Natural killer cell (primary cell): Measurements from ENCODE around the gene HERC3. TPM values are rescaled to one million over a fixed set of nuclear protein-coding genes. Genes with fewer than 3 reads are reported as not detected.

Source experiments
- ATAC-seq, 3 donors: fragments of 150-1000 bp in 2 of 3; fragments of 200-7000 bp in 1 of 3; cut with Tn5 transposase; 1 replicate in 1 of 3; 2 replicates in 2 of 3; pipeline ENCODE4 v1.10.0; 2021; ENCODE audit warnings: mild to moderate bottlenecking in 2 of 3, moderate library complexity in 2 of 3
- DNase-seq, 2 donors: peaks; one replicate each; pipeline versions ENCODE4 v3.0.0 to v3.0.0-alpha.2; 2013 to 2021; ENCODE audit warnings: mixed read lengths in 1 of 2
- H3K27ac ChIP-seq: one replicate; pipeline ENCODE4 v1.5.1; 2013; ENCODE audit warnings: mild to moderate bottlenecking, low read length
- H3K27me3 ChIP-seq: one replicate; pipeline ENCODE4 v1.6.1; 2013; ENCODE audit warnings: low read length; ENCODE audit not compliant: control insufficient read depth, insufficient read depth
- H3K36me3 ChIP-seq: one replicate; pipeline ENCODE4 v1.6.1; 2013; ENCODE audit warnings: low read length; ENCODE audit not compliant: control insufficient read depth, insufficient read depth
- H3K4me1 ChIP-seq: one replicate; pipeline ENCODE4 v1.6.1; 2013; ENCODE audit warnings: low read length; ENCODE audit not compliant: control insufficient read depth, insufficient read depth
- H3K4me3 ChIP-seq: one replicate; pipeline ENCODE4 v1.5.1; 2013; ENCODE audit warnings: low read length
- H3K9me3 ChIP-seq: one replicate; pipeline ENCODE4 v1.6.1; 2013; ENCODE audit warnings: low read length; ENCODE audit not compliant: control insufficient read depth, insufficient read depth
- H3K27ac Mint-ChIP-seq, 2 donors: one replicate each; pipeline ENCODE4 v1.8.0; 2022; ENCODE audit warnings: mild to moderate bottlenecking in 2 of 2, mixed read lengths in 2 of 2, moderate library complexity in 1 of 2
- H3K27me3 Mint-ChIP-seq, 2 donors: one replicate each; pipeline ENCODE4 v1.8.0; 2022; ENCODE audit warnings: low read depth in 2 of 2, mixed read lengths in 2 of 2
- H3K36me3 Mint-ChIP-seq: one replicate; pipeline ENCODE4 v1.8.0; 2022; ENCODE audit warnings: mixed read lengths
- H3K4me1 Mint-ChIP-seq, 2 donors: one replicate each; pipeline ENCODE4 v1.8.0; 2022; ENCODE audit warnings: mixed read lengths in 2 of 2
- H3K4me3 Mint-ChIP-seq: one replicate; pipeline ENCODE4 v1.8.0; 2022; ENCODE audit warnings: mild to moderate bottlenecking, moderate library complexity, mixed read lengths
- H3K9me3 Mint-ChIP-seq, 2 donors: one replicate each; pipeline ENCODE4 v1.8.0; 2022; ENCODE audit warnings: mixed read lengths in 2 of 2
- WGBS: methylation state at CpG from one replicate; pipeline ENCODE4 v1.1.7; 2013; ENCODE audit warnings: missing lambda C conversion rate; ENCODE audit not compliant: insufficient coverage; 5-methylcytosine and 5-hydroxymethylcytosine counted together
- intact Hi-C: fragments of 100-400 bp; cut with micrococcal nuclease; formaldehyde crosslinking; loops from one replicate; pipeline ENCODE4 v1.14.2; 2022
- total RNA-seq, 4 donors: library from RNA; stranded (reverse); fragments of 120-200 nt in 1 of 4; gene quantifications; one replicate each; pipeline versions ENCODE4 v1.2.3 to v1.2.4, GENCODE V29; 2013 to 2022
- TF ChIP-seq, protein P1 (sequence below): fragments of 200-600 bp; IDR thresholded peaks from one replicate; pipeline ENCODE4 v1.8.0; 2022; ENCODE audit warnings: antibody characterized with exemption

The HERC3 gene
- total RNA-seq, 3 donors from 2014 or later (not counting 1 experiment from before 2014, with no cell fraction given), result 59.1 to 85.0 (median 61.9) TPM

DNA sequence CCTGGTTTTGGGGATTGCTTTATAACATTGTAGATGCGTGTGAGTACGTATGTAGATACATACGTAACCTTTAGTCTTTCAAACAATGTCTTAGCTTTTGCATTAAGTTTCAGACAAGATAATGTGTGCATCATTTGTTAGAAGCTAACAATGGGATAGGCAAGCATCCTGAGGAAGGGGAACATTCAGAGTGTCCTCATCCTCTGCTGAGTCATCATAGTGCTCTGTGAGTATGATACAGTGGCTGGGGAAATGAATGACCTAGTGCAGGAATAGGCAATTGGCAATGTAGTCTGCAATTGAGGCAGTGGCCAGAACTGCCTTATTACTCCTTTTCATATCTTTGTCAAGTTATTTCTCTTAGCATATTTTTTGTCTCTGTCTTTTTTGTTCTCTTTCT lies 98.1 kb downstream of the HERC3 start:
- ATAC-seq, result no peak
- no peaks in the 10 kb centered on the region for H3K27me3 Mint-ChIP-seq
- H3K4me1 Mint-ChIP-seq, result peaks cover 0 to 5% of the 10 kb centered on the region in 2 donors
- WGBS, result 100% methylated on average over 2 of the region's 3 CpGs
- H3K27me3 ChIP-seq, result no peaks in the 10 kb centered on the region
- no peaks in the 10 kb centered on the region for H3K9me3 Mint-ChIP-seq
- H3K4me3 ChIP-seq, result no peak overlapping the region
- peaks cover 16% of the 10 kb centered on the region for H3K36me3 Mint-ChIP-seq
- no peak for DNase-seq
- H3K27ac Mint-ChIP-seq, result no peak overlapping the region
- no peaks in the 10 kb centered on the region for H3K4me1 ChIP-seq
- H3K36me3 ChIP-seq, result peaks cover 42% of the 10 kb centered on the region
- TF ChIP-seq, protein P1, sequence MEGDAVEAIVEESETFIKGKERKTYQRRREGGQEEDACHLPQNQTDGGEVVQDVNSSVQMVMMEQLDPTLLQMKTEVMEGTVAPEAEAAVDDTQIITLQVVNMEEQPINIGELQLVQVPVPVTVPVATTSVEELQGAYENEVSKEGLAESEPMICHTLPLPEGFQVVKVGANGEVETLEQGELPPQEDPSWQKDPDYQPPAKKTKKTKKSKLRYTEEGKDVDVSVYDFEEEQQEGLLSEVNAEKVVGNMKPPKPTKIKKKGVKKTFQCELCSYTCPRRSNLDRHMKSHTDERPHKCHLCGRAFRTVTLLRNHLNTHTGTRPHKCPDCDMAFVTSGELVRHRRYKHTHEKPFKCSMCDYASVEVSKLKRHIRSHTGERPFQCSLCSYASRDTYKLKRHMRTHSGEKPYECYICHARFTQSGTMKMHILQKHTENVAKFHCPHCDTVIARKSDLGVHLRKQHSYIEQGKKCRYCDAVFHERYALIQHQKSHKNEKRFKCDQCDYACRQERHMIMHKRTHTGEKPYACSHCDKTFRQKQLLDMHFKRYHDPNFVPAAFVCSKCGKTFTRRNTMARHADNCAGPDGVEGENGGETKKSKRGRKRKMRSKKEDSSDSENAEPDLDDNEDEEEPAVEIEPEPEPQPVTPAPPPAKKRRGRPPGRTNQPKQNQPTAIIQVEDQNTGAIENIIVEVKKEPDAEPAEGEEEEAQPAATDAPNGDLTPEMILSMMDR, result no peak
- no peak overlapping the region for H3K27ac ChIP-seq
- H3K4me3 Mint-ChIP-seq, result no peak overlapping the region
- H3K9me3 ChIP-seq, result no peaks in the 10 kb centered on the region
- intact Hi-C loops, result no loop called here

DNA sequence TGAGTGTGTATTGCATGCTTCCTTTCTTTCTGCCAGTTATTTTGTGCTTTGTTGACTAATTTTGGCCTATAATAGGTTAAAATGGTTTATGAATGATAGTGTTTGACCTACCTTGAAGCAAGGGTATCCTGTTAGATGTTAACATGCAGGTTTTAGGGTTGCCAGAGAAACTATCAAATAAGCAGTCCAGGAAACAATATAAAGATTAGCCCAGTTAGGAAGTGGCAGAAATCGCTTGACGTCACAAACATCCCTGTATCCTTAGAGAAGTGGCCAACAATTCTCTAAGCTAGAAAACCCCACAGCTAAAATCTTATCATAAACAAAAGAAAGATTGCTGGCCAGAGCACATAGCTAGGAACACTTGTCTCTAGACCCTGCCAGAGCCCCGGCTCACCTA lies 101.5 kb downstream of the HERC3 start:
- no peak overlapping the region for H3K4me3 ChIP-seq
- ATAC-seq, result no peak
- peaks cover 4% of the 10 kb centered on the region for H3K4me1 ChIP-seq
- H3K4me1 Mint-ChIP-seq, result peaks cover 12 to 14% of the 10 kb centered on the region in 2 donors
- H3K27ac Mint-ChIP-seq, result no peak overlapping the region
- TF ChIP-seq, protein P1, result no peak
- no peak overlapping the region for H3K4me3 Mint-ChIP-seq
- H3K36me3 ChIP-seq, result peaks cover 17% of the 10 kb centered on the region
- intact Hi-C loops, result no loop called here
- H3K9me3 ChIP-seq, result no peaks in the 10 kb centered on the region
- no peaks in the 10 kb centered on the region for H3K9me3 Mint-ChIP-seq
- no peak for DNase-seq
- H3K27me3 ChIP-seq, result no peaks in the 10 kb centered on the region
- H3K36me3 Mint-ChIP-seq, result no peaks in the 10 kb centered on the region
- 96% methylated on average over 3 of the region's 3 CpGs for WGBS
- no peak overlapping the region for H3K27ac ChIP-seq
- no peaks in the 10 kb centered on the region for H3K27me3 Mint-ChIP-seq

DNA sequence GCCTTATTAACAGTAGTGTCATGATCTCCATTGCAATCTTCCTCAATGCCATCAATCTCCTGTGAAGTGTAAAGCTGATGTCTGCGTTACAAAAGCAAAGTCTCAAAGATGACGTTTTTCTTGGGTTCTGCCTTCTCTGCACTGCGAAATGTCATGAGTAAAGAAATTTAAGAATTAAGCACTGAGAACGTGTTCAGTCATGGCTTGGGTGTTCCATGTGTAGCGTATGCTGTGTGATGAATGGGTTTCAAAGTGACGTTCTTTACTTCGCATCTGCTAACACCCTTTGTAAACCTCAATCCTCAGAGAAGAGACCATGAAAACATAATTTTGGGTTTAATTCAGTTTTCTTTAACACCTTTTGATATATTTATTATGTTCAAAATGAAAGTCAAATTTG lies 104.3 kb downstream of the HERC3 start:
- no peaks in the 10 kb centered on the region for H3K27me3 ChIP-seq
- peak overlapping the region; percentile 95 for H3K4me3 Mint-ChIP-seq
- H3K36me3 ChIP-seq, result peaks cover 6% of the 10 kb centered on the region
- H3K9me3 ChIP-seq, result no peaks in the 10 kb centered on the region
- ATAC-seq (no peak), DNase-seq (peak in 1 of 2 donors; percentile 17)
- H3K36me3 Mint-ChIP-seq, result no peaks in the 10 kb centered on the region
- H3K27me3 Mint-ChIP-seq, result no peaks in the 10 kb centered on the region
- TF ChIP-seq, protein P1, result no peak
- no peaks in the 10 kb centered on the region for H3K9me3 Mint-ChIP-seq
- peak overlapping the region; percentile 86 to 96 for H3K27ac Mint-ChIP-seq
- peak overlapping the region; percentile 90 for H3K4me3 ChIP-seq
- H3K4me1 ChIP-seq, result peaks cover 4% of the 10 kb centered on the region
- H3K4me1 Mint-ChIP-seq, result peaks cover 12 to 20% of the 10 kb centered on the region in 2 donors
- intact Hi-C loops, result loop anchor here (1.0 kb wide), 1 partner anchor 127 kb away; no protein-coding TSS in a partner anchor
- H3K27ac ChIP-seq, result peak overlapping the region; percentile 78
- WGBS, result 96% methylated on average over 7 of the region's 7 CpGs

DNA sequence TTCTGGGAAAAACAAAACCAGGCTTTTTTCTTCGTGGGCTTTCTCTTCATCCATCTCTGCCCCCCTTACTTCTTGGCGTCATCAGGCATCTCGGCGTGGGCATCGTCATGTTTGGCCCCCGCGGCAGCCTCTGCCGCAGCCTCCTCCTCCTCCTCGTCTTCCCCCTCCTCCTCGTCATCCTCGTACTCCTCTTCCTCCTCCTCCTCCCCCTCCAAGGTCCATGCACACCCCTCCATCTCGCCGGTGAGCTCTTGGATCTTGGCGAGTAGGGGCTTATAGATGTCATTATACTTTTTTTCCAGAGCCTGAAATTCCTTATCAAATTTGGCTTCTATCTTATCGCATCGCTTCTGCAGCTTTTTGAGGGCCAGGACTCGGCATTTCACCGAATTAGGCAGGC lies 104.9 kb downstream of the HERC3 start:
- Histone ChIP-seq H3K27me3 (no peaks in the 10 kb centered on the region), H3K36me3 (peaks cover 6% of the 10 kb centered on the region), H3K27ac (peak overlapping the region; percentile 78), H3K4me3 (peak overlapping the region; percentile 90), H3K9me3 (no peaks in the 10 kb centered on the region), H3K4me1 (peaks cover 4% of the 10 kb centered on the region)
- intact Hi-C loops, result loop anchor here (1.0 kb wide), 1 partner anchor 126 kb away; no protein-coding TSS in a partner anchor
- H3K36me3 Mint-ChIP-seq, result no peaks in the 10 kb centered on the region
- H3K27ac Mint-ChIP-seq, result peak overlapping the region; percentile 86 to 96
- peak overlapping the region; percentile 95 for H3K4me3 Mint-ChIP-seq
- WGBS, result 67% methylated on average over 18 of the region's 18 CpGs
- DNase-seq, result peak in 1 of 2 donors; percentile 60
- H3K4me1 Mint-ChIP-seq, result peaks cover 12 to 20% of the 10 kb centered on the region in 2 donors
- ATAC-seq, result peak in 2 of 3 donors; percentile 20 to 27
- no peaks in the 10 kb centered on the region for H3K9me3 Mint-ChIP-seq
- TF ChIP-seq, protein P1, result no peak
- H3K27me3 Mint-ChIP-seq, result no peaks in the 10 kb centered on the region
